Spleen (tissue), 11 donors: Measurements from ENCODE around the gene HFM1. TPM values are rescaled to one million over a fixed set of nuclear protein-coding genes. Genes with fewer than 3 reads are reported as not detected.

Source experiments
- DNase-seq: peaks from one replicate; pipeline ENCODE4 v3.0.0-alpha.2; 2020
- H3K27ac ChIP-seq, 8 donors: fragments of 200-600 bp; sonication (generic) in 7 of 8; 1 replicate in 4 of 8; 2 replicates in 4 of 8; pipeline versions ENCODE4 v1.5.0 to v1.8.0; 2016 to 2021; ENCODE audit warnings: inconsistent platforms in 4 of 8, mild to moderate bottlenecking in 4 of 8, moderate library complexity in 1 of 8
- H3K27me3 ChIP-seq, 7 donors: fragments of 200-600 bp; sonication (generic) in 6 of 7; replicated peaks in 1 of 7; 1 replicate in 4 of 7; 2 replicates in 3 of 7; pipeline versions ENCODE4 v1.5.0 to v1.8.0; 2016 to 2021; ENCODE audit warnings: inconsistent platforms in 3 of 7, mild to moderate bottlenecking in 1 of 7
- H3K36me3 ChIP-seq, 6 donors: fragments of 200-600 bp; sonication (generic) in 5 of 6; 1 replicate in 4 of 6; 2 replicates in 2 of 6; pipeline versions ENCODE4 v1.5.0 to v1.8.0; 2016 to 2021; ENCODE audit warnings: inconsistent platforms in 2 of 6
- H3K4me1 ChIP-seq, 6 donors: fragments of 200-600 bp; sonication (generic) in 5 of 6; 1 replicate in 3 of 6; 2 replicates in 3 of 6; pipeline versions ENCODE4 v1.5.0 to v1.8.0; 2016 to 2021; ENCODE audit warnings: inconsistent platforms in 3 of 6
- H3K4me3 ChIP-seq, 8 donors: fragments of 200-600 bp; sonication (generic) in 7 of 8; 1 replicate in 4 of 8; 2 replicates in 4 of 8; pipeline versions ENCODE4 v1.5.0 to v1.8.0; 2016 to 2021; ENCODE audit warnings: inconsistent platforms in 4 of 8, mild to moderate bottlenecking in 4 of 8, moderate library complexity in 2 of 8
- H3K9me3 ChIP-seq, 8 donors: fragments of 200-600 bp; sonication (generic) in 7 of 8; 1 replicate in 4 of 8; 2 replicates in 4 of 8; pipeline versions ENCODE4 v1.5.0 to v1.8.0; 2016 to 2021; ENCODE audit warnings: inconsistent platforms in 4 of 8
- CTCF ChIP-seq, 11 experiments: fragments of 200-600 bp in 7 of 11; fragments of 450-650 bp in 4 of 11; sonication (generic) in 4 of 11; IDR thresholded peaks in 8 of 11; conservative IDR thresholded peaks in 3 of 11; 1 replicate in 7 of 11; 2 replicates in 4 of 11; pipeline versions ENCODE4 v1.4.0 to v1.8.0; 2016 to 2021; ENCODE audit warnings: antibody characterized with exemption in 11 of 11, inconsistent platforms in 4 of 11, mild to moderate bottlenecking in 1 of 11
- POLR2A ChIP-seq, 3 donors: fragments of 450-650 bp; IDR thresholded peaks; one replicate each; pipeline ENCODE4 v1.5.1; 2017; ENCODE audit warnings: antibody characterized with exemption in 3 of 3, mild to moderate bottlenecking in 1 of 3
- POLR2AphosphoS5 ChIP-seq, 3 donors: sonication (generic); formaldehyde crosslinking; IDR thresholded peaks; one replicate each; pipeline ENCODE4 v1.5.1; 2017; ENCODE audit warnings: antibody characterized with exemption in 3 of 3
- WGBS, 5 donors: extraction: QIAGEN DNeasy Blood & Tissue Kit in 3 of 5; methylation state at CpG; one replicate each; pipeline versions ENCODE4 v1.1.5 to v1.1.7; 2013 to 2018; 5-methylcytosine and 5-hydroxymethylcytosine counted together
- intact Hi-C: fragments of 100-400 bp; cut with DNase I; formaldehyde crosslinking; loops from one replicate; pipeline ENCODE4 v1.15.0; 2023; ENCODE audit warnings: low total_unique reads
- polyA plus RNA-seq, 3 donors: library from polyadenylated mRNA; stranded (reverse); fragments of 200-250 nt; gene quantifications; one replicate each; pipeline ENCODE4 v1.2.1, GENCODE V29; 2013
- total RNA-seq, 7 donors: library from RNA; depleted of rRNA in 3 of 7; stranded (reverse); fragments of >200 nt in 3 of 7; fragmentation: NEBNext Ultra II Directional in 4 of 7; extraction: Animal tissue kit (Norgen Biotek cat#: 25700) in 4 of 7; gene quantifications; one replicate each; pipeline versions ENCODE4 v1.1.0 to v1.2.1, GENCODE V29; 2016 to 2021
- donor health status: healthy with polysubstance abuse.
- donor health status: DM: no; HTN: no; CAD: no; lungs with moderate emphysema.
- donor health status: DM: no; HTN: no; CAD: no.
- donor health status: Bipolar disorder and iron deficiency.
- donor health status: healthy.
- donor health status: DM: no; HTN: no; CAD: no.
- donor health status: DM: yes; HTN: yes; CAD: no.

The HFM1 gene
- total and polyA plus RNA-seq, 10 donors: 0.39 to 2.3 (median 0.75) TPM

GRCh38 chr1:91273875-91274274 lies 130.8 kb downstream of the HFM1 start:
- H3K9me3 ChIP-seq: no peaks in the 10 kb centered on the region
- H3K27ac ChIP-seq: no peak overlapping the region
- no peak for DNase-seq
- no peaks in the 10 kb centered on the region for H3K4me1 ChIP-seq
- no peak overlapping the region for H3K4me3 ChIP-seq
- 77 to 91% (median 83%) methylated on average over 1 of the region's 1 CpG for WGBS, 5 donors
- TF ChIP-seq CTCF (IDR thresholded peaks at IDR 0.05 in 8 of 11, conservative IDR thresholded peaks at IDR 0.05 in 3 of 11): no peak
- TF ChIP-seq POLR2AphosphoS5 (IDR thresholded peaks at IDR 0.05): no peak
- TF ChIP-seq POLR2A (IDR thresholded peaks at IDR 0.05): no peak
- H3K36me3 ChIP-seq: no peaks in the 10 kb centered on the region
- no peaks in the 10 kb centered on the region for H3K27me3 ChIP-seq
- intact Hi-C loops: no loop called here

GRCh38 chr1:91261655-91262054 lies 143.0 kb downstream of the HFM1 start:
- intact Hi-C loops: no loop called here
- Histone ChIP-seq H3K4me3 (no peak overlapping the region), H3K4me1 (no peaks in the 10 kb centered on the region), H3K27ac (no peak overlapping the region), H3K27me3 (no peaks in the 10 kb centered on the region), H3K9me3 (no peaks in the 10 kb centered on the region), H3K36me3 (no peaks in the 10 kb centered on the region)
- no peak for DNase-seq
- WGBS, 5 donors: 62 to 82% (median 75%) methylated on average over 2 of the region's 2 CpGs
- no peak for TF ChIP-seq POLR2AphosphoS5 (IDR thresholded peaks at IDR 0.05)

GRCh38 chr1:91245435-91245834 lies 159.2 kb downstream of the HFM1 start:
- Histone ChIP-seq H3K4me3 (no peak overlapping the region), H3K27me3 (no peaks in the 10 kb centered on the region), H3K36me3 (no peaks in the 10 kb centered on the region), H3K27ac (no peak overlapping the region), H3K4me1 (no peaks in the 10 kb centered on the region), H3K9me3 (no peaks in the 10 kb centered on the region)
- intact Hi-C loops: no loop called here
- no peak for TF ChIP-seq POLR2AphosphoS5 (IDR thresholded peaks at IDR 0.05)
- no peak for TF ChIP-seq POLR2A (IDR thresholded peaks at IDR 0.05)
- no peak for DNase-seq
- 60 to 74% (median 61%) methylated on average over 3 of the region's 3 CpGs for WGBS, 5 donors

- TF ChIP-seq POLR2A (IDR thresholded peaks at IDR 0.05) (no peak), CTCF (IDR thresholded peaks at IDR 0.05 in 8 of 11, conservative IDR thresholded peaks at IDR 0.05 in 3 of 11) (no peak), POLR2AphosphoS5 (IDR thresholded peaks at IDR 0.05) (no peak)
- no peaks in the 10 kb centered on the region for H3K4me1 ChIP-seq
- H3K36me3 ChIP-seq: no peaks in the 10 kb centered on the region
- no peaks in the 10 kb centered on the region for H3K27me3 ChIP-seq
- no peak overlapping the region for H3K4me3 ChIP-seq
- WGBS, 5 donors: 70 to 89% (median 77%) methylated on average over 2 of the region's 2 CpGs
- no peak for DNase-seq
- H3K27ac ChIP-seq: no peak overlapping the region
- intact Hi-C loops: no loop called here
- H3K9me3 ChIP-seq: no peaks in the 10 kb centered on the region
Measured at GRCh38 chr1:91244737-91245136, 159.9 kb downstream of the HFM1 start.

GRCh38 chr1:91243171-91243570 lies 161.5 kb downstream of the HFM1 start:
- DNase-seq: no peak
- no peak for TF ChIP-seq CTCF (IDR thresholded peaks at IDR 0.05 in 8 of 11, conservative IDR thresholded peaks at IDR 0.05 in 3 of 11)
- no peak for TF ChIP-seq POLR2AphosphoS5 (IDR thresholded peaks at IDR 0.05)
- Histone ChIP-seq H3K4me3 (no peak overlapping the region), H3K4me1 (no peaks in the 10 kb centered on the region), H3K36me3 (no peaks in the 10 kb centered on the region), H3K27me3 (peaks cover 0 to under 1% (median 0%) of the 10 kb centered on the region in 7 donors), H3K27ac (no peak overlapping the region), H3K9me3 (no peaks in the 10 kb centered on the region)
- intact Hi-C loops: no loop called here
